HL-60 (cell line): ENCODE measurements around the gene ZFP3.

ENCODE experiments used
- DNase-seq, 2 experiments: peaks; one replicate each; pipeline ENCODE4 v3.0.0-alpha.2; 2010 to 2020; ENCODE audit warnings: low read depth in 1 of 2, low spot score in 1 of 2
- H3K27ac ChIP-seq: fragments of 250-450 bp; sonication (Bioruptor Pico); replicated peaks from 2 replicates; pipeline ENCODE4 v1.5.1; 2020; ENCODE audit warnings: mild to moderate bottlenecking, moderate library complexity
- H3K27me3 ChIP-seq: fragments of 250-450 bp; sonication (Bioruptor Pico); 2 replicates; pipeline ENCODE4 v1.5.1; 2021; ENCODE audit warnings: mild to moderate bottlenecking, moderate library complexity; ENCODE audit not compliant: insufficient read depth, poor library complexity, severe bottlenecking
- H3K4me3 ChIP-seq: replicated peaks from 2 replicates; pipeline ENCODE4 v1.5.1; 2011; ENCODE audit warnings: mild to moderate bottlenecking, control low read depth, low read length; ENCODE audit not compliant: insufficient read depth
- GABPA ChIP-seq: IDR thresholded peaks from 2 replicates; pipeline ENCODE4 v1.6.1; 2012; ENCODE audit warnings: low read depth
- POLR2AphosphoS5 ChIP-seq: IDR thresholded peaks from 2 replicates; pipeline ENCODE4 v1.6.1; 2012; ENCODE audit warnings: low read depth
- SPI1 ChIP-seq: IDR thresholded peaks from 2 replicates; pipeline ENCODE4 v1.6.1; 2012; ENCODE audit warnings: low read depth, mild to moderate bottlenecking, borderline replicate concordance
- TF ChIP-seq, protein P1 (sequence below): IDR thresholded peaks from 2 replicates; pipeline ENCODE4 v1.6.1; 2012; ENCODE audit warnings: low read depth; ENCODE audit not compliant: insufficient replicate concordance
- TF ChIP-seq, protein P2 (sequence below): IDR thresholded peaks from one replicate; pipeline ENCODE4 v1.5.1; 2011; ENCODE audit warnings: low read length, control low read depth, inconsistent platforms; ENCODE audit not compliant: insufficient read depth

ZFP3 gene

DNA sequence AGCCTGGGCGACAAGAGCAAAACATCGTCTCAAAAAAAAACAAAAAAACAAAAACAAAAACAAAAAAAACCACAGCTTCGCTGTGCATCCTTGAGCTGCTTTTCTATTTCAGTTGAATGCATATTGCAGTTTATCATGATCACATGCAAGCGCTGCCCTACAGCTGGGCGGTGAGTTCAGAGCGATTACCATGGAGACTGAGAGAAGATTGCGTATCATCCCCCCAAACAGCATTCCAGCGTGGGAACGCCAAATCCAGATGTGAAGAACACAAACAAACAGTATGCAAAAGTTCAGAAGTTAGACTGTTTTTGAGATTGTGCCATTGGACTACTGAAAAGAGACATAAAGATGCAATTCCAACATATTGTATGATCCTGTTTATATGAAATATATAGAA is 28.0 kb upstream of the ZFP3 start:
- TF ChIP-seq, protein P1, sequence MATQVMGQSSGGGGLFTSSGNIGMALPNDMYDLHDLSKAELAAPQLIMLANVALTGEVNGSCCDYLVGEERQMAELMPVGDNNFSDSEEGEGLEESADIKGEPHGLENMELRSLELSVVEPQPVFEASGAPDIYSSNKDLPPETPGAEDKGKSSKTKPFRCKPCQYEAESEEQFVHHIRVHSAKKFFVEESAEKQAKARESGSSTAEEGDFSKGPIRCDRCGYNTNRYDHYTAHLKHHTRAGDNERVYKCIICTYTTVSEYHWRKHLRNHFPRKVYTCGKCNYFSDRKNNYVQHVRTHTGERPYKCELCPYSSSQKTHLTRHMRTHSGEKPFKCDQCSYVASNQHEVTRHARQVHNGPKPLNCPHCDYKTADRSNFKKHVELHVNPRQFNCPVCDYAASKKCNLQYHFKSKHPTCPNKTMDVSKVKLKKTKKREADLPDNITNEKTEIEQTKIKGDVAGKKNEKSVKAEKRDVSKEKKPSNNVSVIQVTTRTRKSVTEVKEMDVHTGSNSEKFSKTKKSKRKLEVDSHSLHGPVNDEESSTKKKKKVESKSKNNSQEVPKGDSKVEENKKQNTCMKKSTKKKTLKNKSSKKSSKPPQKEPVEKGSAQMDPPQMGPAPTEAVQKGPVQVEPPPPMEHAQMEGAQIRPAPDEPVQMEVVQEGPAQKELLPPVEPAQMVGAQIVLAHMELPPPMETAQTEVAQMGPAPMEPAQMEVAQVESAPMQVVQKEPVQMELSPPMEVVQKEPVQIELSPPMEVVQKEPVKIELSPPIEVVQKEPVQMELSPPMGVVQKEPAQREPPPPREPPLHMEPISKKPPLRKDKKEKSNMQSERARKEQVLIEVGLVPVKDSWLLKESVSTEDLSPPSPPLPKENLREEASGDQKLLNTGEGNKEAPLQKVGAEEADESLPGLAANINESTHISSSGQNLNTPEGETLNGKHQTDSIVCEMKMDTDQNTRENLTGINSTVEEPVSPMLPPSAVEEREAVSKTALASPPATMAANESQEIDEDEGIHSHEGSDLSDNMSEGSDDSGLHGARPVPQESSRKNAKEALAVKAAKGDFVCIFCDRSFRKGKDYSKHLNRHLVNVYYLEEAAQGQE = no peak
- TF ChIP-seq SPI1 (no peak), GABPA (no peak), POLR2AphosphoS5 (no peak)
- TF ChIP-seq, protein P2, sequence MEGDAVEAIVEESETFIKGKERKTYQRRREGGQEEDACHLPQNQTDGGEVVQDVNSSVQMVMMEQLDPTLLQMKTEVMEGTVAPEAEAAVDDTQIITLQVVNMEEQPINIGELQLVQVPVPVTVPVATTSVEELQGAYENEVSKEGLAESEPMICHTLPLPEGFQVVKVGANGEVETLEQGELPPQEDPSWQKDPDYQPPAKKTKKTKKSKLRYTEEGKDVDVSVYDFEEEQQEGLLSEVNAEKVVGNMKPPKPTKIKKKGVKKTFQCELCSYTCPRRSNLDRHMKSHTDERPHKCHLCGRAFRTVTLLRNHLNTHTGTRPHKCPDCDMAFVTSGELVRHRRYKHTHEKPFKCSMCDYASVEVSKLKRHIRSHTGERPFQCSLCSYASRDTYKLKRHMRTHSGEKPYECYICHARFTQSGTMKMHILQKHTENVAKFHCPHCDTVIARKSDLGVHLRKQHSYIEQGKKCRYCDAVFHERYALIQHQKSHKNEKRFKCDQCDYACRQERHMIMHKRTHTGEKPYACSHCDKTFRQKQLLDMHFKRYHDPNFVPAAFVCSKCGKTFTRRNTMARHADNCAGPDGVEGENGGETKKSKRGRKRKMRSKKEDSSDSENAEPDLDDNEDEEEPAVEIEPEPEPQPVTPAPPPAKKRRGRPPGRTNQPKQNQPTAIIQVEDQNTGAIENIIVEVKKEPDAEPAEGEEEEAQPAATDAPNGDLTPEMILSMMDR = no peak
- H3K4me3 ChIP-seq = no peak overlapping the region
- no peak for DNase-seq
- no peaks in the 10 kb centered on the region for H3K27me3 ChIP-seq
- H3K27ac ChIP-seq = no peak overlapping the region

DNA sequence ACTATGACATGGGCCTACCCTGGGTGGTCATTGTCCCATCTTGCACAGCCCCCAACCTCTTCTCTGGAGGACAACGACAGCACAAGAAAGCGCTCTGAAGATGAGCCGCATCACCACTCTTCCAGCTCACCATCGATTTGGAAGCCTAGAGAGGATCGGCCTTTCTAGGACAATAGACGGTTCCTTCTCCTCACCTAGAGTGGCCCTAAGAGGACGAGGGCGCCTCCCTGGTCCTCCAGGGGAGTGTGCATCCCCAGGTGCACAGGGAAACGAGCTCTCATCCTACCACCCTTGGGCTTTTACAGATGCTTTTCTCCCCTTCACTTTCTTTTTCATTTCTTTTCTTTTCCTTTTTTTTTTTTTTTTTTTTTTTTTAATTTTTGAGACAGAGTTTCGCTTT is 22.7 kb upstream of the ZFP3 start:
- H3K4me3 ChIP-seq = no peak overlapping the region
- H3K27ac ChIP-seq = no peak overlapping the region
- no peak for DNase-seq
- TF ChIP-seq, protein P2 = no peak
- no peak for TF ChIP-seq POLR2AphosphoS5
- H3K27me3 ChIP-seq = no peaks in the 10 kb centered on the region

DNA sequence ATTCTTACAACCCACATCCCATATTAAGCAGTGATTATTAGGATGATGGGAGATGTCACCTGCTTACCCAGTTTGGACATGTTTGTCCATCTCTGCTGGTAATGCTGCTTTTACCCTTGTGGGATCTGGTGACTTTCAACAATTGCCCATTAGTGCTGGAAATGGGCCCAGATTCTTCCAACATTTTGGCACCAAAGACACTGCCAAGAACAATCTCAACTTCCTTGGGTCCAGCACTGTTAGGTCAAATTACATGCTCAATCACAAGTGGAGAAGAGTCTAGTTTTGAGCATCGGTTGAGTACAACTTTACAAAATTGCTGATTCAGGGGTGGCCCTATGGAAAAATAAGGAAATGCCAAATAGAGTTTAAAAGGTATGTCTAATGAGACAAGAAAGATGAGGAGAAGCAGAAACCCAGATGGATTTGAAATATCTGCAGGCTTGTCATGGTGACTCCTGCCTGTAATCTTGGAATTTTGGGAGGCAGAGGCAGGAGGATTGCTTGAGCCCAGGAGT is 13.0 kb upstream of the ZFP3 start:
- TF ChIP-seq, protein P2 = no peak
- no peak for TF ChIP-seq SPI1
- TF ChIP-seq, protein P1 = no peak
- no peak for DNase-seq
- no peaks in the 10 kb centered on the region for H3K27me3 ChIP-seq
- no peak overlapping the region for H3K4me3 ChIP-seq
- H3K27ac ChIP-seq = no peak overlapping the region

DNA sequence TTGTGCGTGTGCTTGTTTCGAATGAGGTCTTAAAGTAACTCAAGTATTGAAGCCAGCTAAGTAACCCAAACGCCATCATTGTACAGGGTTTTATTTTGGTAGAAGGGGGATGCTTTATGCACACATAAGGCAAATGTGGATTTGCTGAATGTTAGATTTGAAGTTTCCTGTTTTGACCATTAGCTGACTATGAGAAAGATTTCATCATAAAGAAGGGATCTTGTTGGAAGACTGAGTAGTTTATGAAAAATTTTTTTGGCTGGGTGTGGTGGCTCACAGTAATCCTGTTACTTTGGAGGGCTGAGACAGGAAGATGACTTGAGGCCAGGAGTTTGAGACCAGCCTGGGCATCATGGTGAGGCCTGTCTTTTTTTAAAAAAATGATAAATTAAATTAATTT is 10.0 kb upstream of the ZFP3 start:
- DNase-seq = no peak
- no peak overlapping the region for H3K27ac ChIP-seq
- TF ChIP-seq POLR2AphosphoS5 (no peak), GABPA (no peak), SPI1 (no peak)
- TF ChIP-seq, protein P2 = no peak
- TF ChIP-seq, protein P1 = no peak
- no peak overlapping the region for H3K4me3 ChIP-seq
- no peaks in the 10 kb centered on the region for H3K27me3 ChIP-seq
